ENCODE results near the gene ZNF146.
A peak's percentile ranks its signal among the peaks of the same experiment; 100 is the strongest.
"Not testable (repeated sequence)": the region's sequence is repeated elsewhere in the genome, so short reads cannot be mapped to it uniquely, and the experiment has no call there.

Gene ZNF146

GRCh38 chr19:36214386-36215275, at the start of gene ZNF146, which contains the start of gene ZNF565:
Gene ZNF146, plus strand, starts transcription at chr19:36215106. Its CDS starts 21,335 bp downstream, at chr19:36236441.
Gene ZNF565, minus strand, starts transcription at chr19:36214665. Its CDS starts 12,680 bp downstream, at chr19:36201985.
- DNase-seq = peak; percentile 88

GRCh38 chr19:36169084-36169760, 45.7 kb upstream of the ZNF146 start:
- peak; percentile 4 for DNase-seq

GRCh38 chr19:36172852-36173251, 42.1 kb upstream of the ZNF146 start:
- no peak for DNase-seq

- not testable (repeated sequence) for DNase-seq
Measured at GRCh38 chr19:36173846-36174245, 41.1 kb upstream of the ZNF146 start.

GRCh38 chr19:36179077-36179476, 35.8 kb upstream of the ZNF146 start:
- DNase-seq = not testable (repeated sequence)

DNA sequence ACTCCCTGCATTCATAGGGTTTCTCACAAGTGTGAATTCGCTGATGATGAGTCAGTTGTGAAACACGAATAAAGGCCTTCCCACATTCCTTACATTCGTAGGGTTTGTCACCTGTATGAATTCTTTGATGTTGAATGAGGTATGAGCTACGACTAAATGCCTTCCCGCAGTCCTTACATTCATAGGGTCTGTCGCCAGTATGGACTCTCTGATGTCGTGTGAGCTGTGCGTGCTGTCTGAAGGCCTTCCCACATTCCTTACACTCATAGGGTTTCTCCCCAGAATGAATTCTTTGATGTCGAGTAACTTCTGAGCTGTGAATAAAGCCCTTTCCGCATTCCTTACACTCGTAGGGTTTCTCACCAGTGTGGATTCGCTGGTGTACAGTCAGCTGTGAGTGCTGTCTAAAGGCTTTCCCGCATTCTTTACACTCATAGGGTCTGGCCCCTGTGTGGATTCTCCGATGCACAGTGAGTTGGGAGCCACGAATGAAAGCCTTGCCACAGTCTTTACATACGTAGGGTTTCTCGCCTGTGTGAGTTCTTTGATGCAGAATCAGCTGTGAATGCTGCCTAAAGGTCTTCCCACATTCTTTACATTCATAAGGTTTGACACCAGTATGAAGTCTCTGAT, 32.2 kb upstream of the ZNF146 start:
- no peak for DNase-seq

- no peak for DNase-seq
Measured at GRCh38 chr19:36183245-36183628, 31.7 kb upstream of the ZNF146 start.

DNA sequence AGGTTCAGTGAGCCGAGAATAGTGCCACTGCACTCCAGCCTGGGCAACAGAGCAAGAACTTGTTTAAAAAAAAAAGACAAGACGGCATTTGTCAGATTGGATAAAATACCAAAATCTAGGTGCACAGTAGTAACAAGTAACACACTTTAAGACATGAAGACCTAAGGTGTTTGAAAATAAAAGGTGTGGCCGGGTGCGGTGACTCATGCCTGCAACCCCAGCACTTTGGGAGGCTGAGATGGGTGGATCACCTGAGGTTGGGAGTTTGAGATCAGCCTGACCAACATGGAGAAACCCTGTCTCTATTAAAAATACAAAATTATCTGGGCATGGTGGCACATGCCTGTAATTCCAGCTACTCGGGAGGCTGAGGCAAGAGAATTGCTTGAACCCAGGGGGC, 28.2 kb upstream of the ZNF146 start:
- not testable (repeated sequence) for DNase-seq

GRCh38 chr19:36196249-36196648, 18.7 kb upstream of the ZNF146 start:
- no peak for DNase-seq

GRCh38 chr19:36198119-36198518, 16.8 kb upstream of the ZNF146 start:
- no peak for DNase-seq

GRCh38 chr19:36201684-36202083, 13.2 kb upstream of the ZNF146 start:
- DNase-seq = no peak

DNA sequence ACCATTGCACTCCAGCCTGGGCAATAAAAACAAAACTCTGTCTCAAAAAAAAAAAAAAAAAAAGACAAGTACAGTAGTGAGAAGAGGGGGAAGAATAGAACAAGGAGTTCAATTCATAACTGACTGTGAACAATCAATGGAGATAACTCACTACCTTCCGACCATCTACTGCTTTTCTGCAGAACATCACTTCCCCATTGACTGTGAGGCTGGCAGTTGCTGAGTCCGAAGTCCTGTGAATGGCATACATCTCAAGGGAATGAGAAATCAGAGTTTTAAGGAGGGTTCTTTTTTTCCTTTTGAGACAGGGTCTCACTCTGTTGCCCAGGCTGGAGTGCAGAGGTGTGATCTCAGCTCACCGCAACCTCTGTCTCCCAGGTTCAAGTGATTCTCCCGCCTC, 11.6 kb upstream of the ZNF146 start:
- no peak for DNase-seq

GRCh38 chr19:36207605-36208252, 7.2 kb upstream of the ZNF146 start:
- DNase-seq = no peak

DNA sequence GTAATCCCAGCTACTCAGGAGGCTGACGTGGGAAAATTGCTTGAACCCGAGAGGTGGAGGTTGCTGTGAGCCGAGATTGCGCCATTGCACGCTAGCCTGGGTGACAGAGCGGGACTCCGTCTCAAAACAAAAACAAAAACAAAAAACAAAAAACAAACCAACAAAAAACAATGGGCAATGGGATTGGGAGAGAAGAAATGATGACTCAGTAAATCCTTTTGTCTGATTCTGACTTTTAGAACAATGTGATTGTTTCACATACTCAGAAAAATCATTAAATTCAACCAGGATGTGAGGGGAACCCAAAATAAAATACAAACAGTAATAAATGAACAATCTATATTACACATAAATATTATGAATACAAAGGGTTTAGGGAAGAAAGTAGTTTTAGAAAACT, 5.5 kb upstream of the ZNF146 start:
- DNase-seq = no peak

DNA sequence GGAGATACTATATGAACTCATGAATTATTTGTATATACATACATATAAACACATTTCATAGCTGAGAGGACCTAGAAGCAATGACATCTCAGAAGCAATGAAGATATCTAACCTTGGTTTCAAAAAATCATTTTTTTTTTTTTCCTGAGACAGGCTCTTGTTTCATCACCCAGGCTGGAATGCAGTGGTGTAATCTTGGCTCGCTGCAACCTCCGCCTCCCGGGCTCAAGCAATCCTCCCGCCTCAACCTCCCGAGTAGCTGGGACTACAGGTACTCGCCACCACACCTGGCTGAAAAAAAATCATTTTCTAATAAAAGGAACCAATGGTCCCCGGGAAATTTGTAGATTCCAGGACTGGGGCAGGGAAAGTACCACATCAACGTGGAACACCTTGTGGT, 4.4 kb upstream of the ZNF146 start:
- DNase-seq = no peak

DNA sequence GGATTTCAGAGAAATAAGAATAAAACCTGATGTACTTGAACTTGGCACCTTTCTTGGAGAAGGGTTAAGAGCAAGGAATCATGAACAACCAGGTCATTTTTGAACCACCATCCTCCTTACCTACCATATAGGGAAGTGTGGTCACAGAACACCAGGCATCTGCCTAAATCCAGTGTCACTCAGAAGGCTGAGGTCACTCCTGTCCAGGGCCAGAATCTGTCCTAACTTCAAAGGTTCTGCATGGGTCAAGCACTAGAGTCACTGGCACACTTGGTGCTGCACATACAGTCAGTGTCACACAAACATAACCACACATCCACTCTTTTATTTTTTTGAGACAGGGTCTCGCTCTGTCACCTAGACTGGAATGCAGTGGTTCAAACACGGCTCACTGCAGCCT, 2.0 kb upstream of the ZNF146 start:
- no peak for DNase-seq

DNA sequence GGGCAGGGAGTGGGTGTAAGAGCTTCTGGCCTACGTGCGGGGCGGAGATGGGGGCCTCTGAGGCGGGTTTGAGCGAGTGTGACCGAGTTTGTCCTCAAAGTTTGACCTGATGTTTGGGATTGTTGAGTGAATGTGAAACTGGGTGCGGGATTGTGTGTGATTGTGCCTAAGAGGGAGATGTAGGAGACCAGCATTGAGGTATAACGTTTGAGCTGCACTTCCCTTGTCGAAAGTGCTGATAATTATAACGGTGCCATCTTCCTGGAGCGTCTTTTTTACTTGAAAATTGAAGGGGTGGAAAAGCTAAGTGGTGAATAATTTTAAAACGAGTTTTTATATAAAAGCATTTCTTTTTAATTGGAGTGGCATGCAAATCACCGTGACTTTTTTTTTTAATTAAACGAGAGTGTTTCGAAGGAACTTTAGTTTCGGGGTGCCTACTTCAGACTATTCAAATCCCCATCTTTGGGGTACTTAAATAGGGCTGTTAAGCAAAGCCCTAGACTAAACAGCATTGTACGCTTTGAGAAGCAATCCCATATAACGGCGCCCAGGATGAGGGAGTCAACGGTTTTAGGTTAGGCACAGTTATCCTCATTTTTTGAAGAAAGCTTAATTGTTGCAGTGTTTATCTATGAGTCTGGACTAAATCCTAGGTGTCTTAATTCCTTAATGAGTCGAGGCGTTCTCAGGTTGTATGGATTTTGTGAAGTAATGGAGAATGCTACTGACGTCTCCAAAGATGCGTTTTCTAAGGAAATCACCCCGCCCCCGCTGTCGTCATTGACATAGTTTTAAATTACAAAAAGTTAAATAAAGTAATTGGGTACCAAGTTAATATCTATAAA, 594 bp downstream of the ZNF146 start:
- DNase-seq = no peak

- DNase-seq = no peak
Measured at GRCh38 chr19:36221474-36221873, 6.6 kb downstream of the ZNF146 start.

GRCh38 chr19:36222503-36222902, 7.6 kb downstream of the ZNF146 start:
- no peak for DNase-seq

- DNase-seq = no peak
Measured at GRCh38 chr19:36225219-36225892, 10.4 kb downstream of the ZNF146 start.

- not testable (repeated sequence) for DNase-seq
Measured at GRCh38 chr19:36233626-36234025, 18.7 kb downstream of the ZNF146 start.
